CD14-positive monocyte (primary cell): ENCODE measurements around the gene SNX14. TPM values are rescaled to one million over a fixed set of nuclear protein-coding genes. Genes with fewer than 3 reads are reported as not detected.

ENCODE experiments used
- DNase-seq, 3 donors: peaks; one replicate each; pipeline ENCODE4 v3.0.0-alpha.2; 2011 to 2022
- H2AFZ ChIP-seq: 2 replicates; pipeline ENCODE4 v1.6.0; 2012; ENCODE audit warnings: mild to moderate bottlenecking, low read depth, low read length, inconsistent platforms; ENCODE audit not compliant: insufficient read depth, poor library complexity, severe bottlenecking
- H3K27ac ChIP-seq, 2 donors: 1 replicate in 1 of 2; 2 replicates in 1 of 2; pipeline ENCODE4 v1.5.1; 2012 to 2013; ENCODE audit warnings: low read length in 2 of 2, control low read depth in 1 of 2, inconsistent platforms in 1 of 2, low read depth in 1 of 2, mild to moderate bottlenecking in 1 of 2
- H3K27me3 ChIP-seq, 2 donors: one replicate each; pipeline versions ENCODE4 v1.6.0 to v1.6.1; 2011 to 2013; ENCODE audit warnings: low read length in 2 of 2; ENCODE audit not compliant: control insufficient read depth in 2 of 2, insufficient read depth in 2 of 2
- H3K36me3 ChIP-seq, 2 donors: replicated peaks in 1 of 2; 1 replicate in 1 of 2; 2 replicates in 1 of 2; pipeline versions ENCODE4 v1.5.1 to v1.6.1; 2012 to 2013; ENCODE audit warnings: low read length in 2 of 2, control low read depth in 1 of 2, inconsistent platforms in 1 of 2, mild to moderate bottlenecking in 1 of 2; ENCODE audit not compliant: insufficient read depth in 2 of 2, control insufficient read depth in 1 of 2
- H3K4me1 ChIP-seq, 2 donors: 1 replicate in 1 of 2; 2 replicates in 1 of 2; pipeline versions ENCODE4 v1.5.1 to v1.6.1; 2012 to 2013; ENCODE audit warnings: low read length in 2 of 2, control low read depth in 1 of 2, inconsistent platforms in 1 of 2, mild to moderate bottlenecking in 1 of 2, moderate library complexity in 1 of 2; ENCODE audit not compliant: insufficient read depth in 2 of 2, control insufficient read depth in 1 of 2
- H3K4me2 ChIP-seq: replicated peaks from 2 replicates; pipeline ENCODE3; 2012; ENCODE audit warnings: low read length, moderate library complexity, mild to moderate bottlenecking; ENCODE audit not compliant: poor library complexity, severe bottlenecking; ENCODE audit errors: extremely low read depth
- H3K4me3 ChIP-seq, 3 experiments: fragments of 200-600 bp in 1 of 3; sonication (generic) in 1 of 3; replicated peaks in 1 of 3; 1 replicate in 2 of 3; 2 replicates in 1 of 3; pipeline ENCODE4 v1.5.1; 2011 to 2013; ENCODE audit warnings: low read length in 3 of 3, mild to moderate bottlenecking in 3 of 3, control low read depth in 2 of 3, low read depth in 2 of 3, inconsistent platforms in 1 of 3, moderate library complexity in 1 of 3
- H3K79me2 ChIP-seq: 2 replicates; pipeline ENCODE4 v1.6.0; 2012; ENCODE audit warnings: mild to moderate bottlenecking, control low read depth, inconsistent platforms, low read length, moderate library complexity; ENCODE audit not compliant: insufficient read depth
- H3K9ac ChIP-seq: 2 replicates; pipeline ENCODE4 v1.6.0; 2017; ENCODE audit warnings: low read length, mild to moderate bottlenecking; ENCODE audit not compliant: insufficient read depth, poor library complexity, severe bottlenecking
- H3K9me3 ChIP-seq, 2 donors: replicated peaks in 1 of 2; 1 replicate in 1 of 2; 2 replicates in 1 of 2; pipeline versions ENCODE4 v1.5.1 to v1.6.1; 2012 to 2013; ENCODE audit warnings: low read length in 2 of 2, control low read depth in 1 of 2; ENCODE audit not compliant: control insufficient read depth in 1 of 2, insufficient read depth in 1 of 2
- H4K20me1 ChIP-seq: 2 replicates; pipeline ENCODE4 v1.6.0; 2012; ENCODE audit warnings: mild to moderate bottlenecking, low read length, control low read depth, moderate library complexity; ENCODE audit not compliant: insufficient read depth
- H3K27ac Mint-ChIP-seq, 7 donors: one replicate each; pipeline ENCODE4 v1.8.0; 2020; ENCODE audit warnings: mild to moderate bottlenecking in 7 of 7, mixed read lengths in 7 of 7, moderate library complexity in 6 of 7, inconsistent platforms in 2 of 7
- H3K27me3 Mint-ChIP-seq, 3 donors: one replicate each; pipeline ENCODE4 v1.8.0; 2021 to 2022; ENCODE audit warnings: low read depth in 3 of 3, mild to moderate bottlenecking in 3 of 3, mixed read lengths in 3 of 3, moderate library complexity in 3 of 3, inconsistent platforms in 1 of 3
- H3K36me3 Mint-ChIP-seq, 2 donors: one replicate each; pipeline ENCODE4 v1.8.0; 2020; ENCODE audit warnings: mixed read lengths in 2 of 2, inconsistent platforms in 1 of 2, mild to moderate bottlenecking in 1 of 2
- H3K4me1 Mint-ChIP-seq: one replicate; pipeline ENCODE4 v1.8.0; 2020; ENCODE audit warnings: mild to moderate bottlenecking, mixed read lengths
- H3K4me3 Mint-ChIP-seq, 2 donors: one replicate each; pipeline ENCODE4 v1.8.0; 2020; ENCODE audit warnings: mild to moderate bottlenecking in 2 of 2, mixed read lengths in 2 of 2, moderate library complexity in 1 of 2
- H3K9me3 Mint-ChIP-seq, 7 donors: one replicate each; pipeline ENCODE4 v1.8.0; 2020 to 2022; ENCODE audit warnings: mixed read lengths in 7 of 7, mild to moderate bottlenecking in 6 of 7, moderate library complexity in 6 of 7, inconsistent platforms in 2 of 7
- WGBS: methylation state at CpG from one replicate; pipeline ENCODE4 v1.1.5; 2013; ENCODE audit warnings: missing lambda C conversion rate; ENCODE audit not compliant: insufficient coverage; 5-methylcytosine and 5-hydroxymethylcytosine counted together
- intact Hi-C, 2 donors: fragments of 100-400 bp; cut with micrococcal nuclease; formaldehyde crosslinking; loops; one replicate each; pipeline versions ENCODE4 v1.15.0 to v1.15.1; 2023
- polyA plus RNA-seq, 3 donors: library from polyadenylated mRNA; depleted of rRNA in 1 of 3; unstranded in 2 of 3; stranded (reverse) in 1 of 3; fragments of 300-500 nt in 2 of 3; fragments of >200 nt in 1 of 3; fragmentation: Illumina TruSeq in 2 of 3; gene quantifications; 1 replicate in 2 of 3; 2 replicates in 1 of 3; pipeline ENCODE4 v1.2.3, GENCODE V29; 2012 to 2021
- TF ChIP-seq, protein P1 (sequence below): fragments of 200-600 bp; IDR thresholded peaks from one replicate; pipeline ENCODE4 v1.8.0; 2022; ENCODE audit warnings: antibody characterized with exemption, mild to moderate bottlenecking

Gene SNX14
- polyA plus RNA-seq, 3 donors: 40.2 to 75.6 (median 73.3) TPM

DNA sequence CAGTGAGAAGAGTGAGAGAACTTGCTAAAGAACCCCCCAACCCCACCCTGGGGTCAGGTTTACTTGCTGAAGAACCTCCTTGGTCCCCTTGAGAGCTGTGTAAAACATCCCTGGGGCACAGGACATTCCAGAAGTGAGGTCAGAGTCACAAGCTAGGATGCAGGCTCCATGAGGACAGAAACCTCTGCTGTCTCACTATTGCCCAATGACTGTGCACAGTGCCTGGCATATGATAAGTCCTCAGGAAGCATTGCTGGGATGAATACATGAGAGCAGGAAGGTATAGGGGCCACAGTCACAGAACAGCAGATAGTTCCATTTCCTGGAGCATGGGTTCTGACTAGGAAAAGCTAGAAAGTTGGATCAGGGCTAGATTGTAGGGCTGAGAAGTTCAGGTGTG lies 125.3 kb downstream of the SNX14 start:
- Histone ChIP-seq H3K9me3 (no peaks in the 10 kb centered on the region), H4K20me1 (no peaks in the 10 kb centered on the region), H3K27ac (no peak overlapping the region), H3K4me2 (no peak overlapping the region), H3K27me3 (no peaks in the 10 kb centered on the region), H2AFZ (no peak overlapping the region), H3K9ac (no peak overlapping the region), H3K4me3 (no peak overlapping the region), H3K36me3 (no peaks in the 10 kb centered on the region), H3K4me1 (peaks cover 6 to 17% of the 10 kb centered on the region in 2 donors), H3K79me2 (no peaks in the 10 kb centered on the region)
- peaks cover 0 to 3% (median 0%) of the 10 kb centered on the region in 7 donors for H3K9me3 Mint-ChIP-seq
- TF ChIP-seq, protein P1, sequence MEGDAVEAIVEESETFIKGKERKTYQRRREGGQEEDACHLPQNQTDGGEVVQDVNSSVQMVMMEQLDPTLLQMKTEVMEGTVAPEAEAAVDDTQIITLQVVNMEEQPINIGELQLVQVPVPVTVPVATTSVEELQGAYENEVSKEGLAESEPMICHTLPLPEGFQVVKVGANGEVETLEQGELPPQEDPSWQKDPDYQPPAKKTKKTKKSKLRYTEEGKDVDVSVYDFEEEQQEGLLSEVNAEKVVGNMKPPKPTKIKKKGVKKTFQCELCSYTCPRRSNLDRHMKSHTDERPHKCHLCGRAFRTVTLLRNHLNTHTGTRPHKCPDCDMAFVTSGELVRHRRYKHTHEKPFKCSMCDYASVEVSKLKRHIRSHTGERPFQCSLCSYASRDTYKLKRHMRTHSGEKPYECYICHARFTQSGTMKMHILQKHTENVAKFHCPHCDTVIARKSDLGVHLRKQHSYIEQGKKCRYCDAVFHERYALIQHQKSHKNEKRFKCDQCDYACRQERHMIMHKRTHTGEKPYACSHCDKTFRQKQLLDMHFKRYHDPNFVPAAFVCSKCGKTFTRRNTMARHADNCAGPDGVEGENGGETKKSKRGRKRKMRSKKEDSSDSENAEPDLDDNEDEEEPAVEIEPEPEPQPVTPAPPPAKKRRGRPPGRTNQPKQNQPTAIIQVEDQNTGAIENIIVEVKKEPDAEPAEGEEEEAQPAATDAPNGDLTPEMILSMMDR: no peak
- H3K36me3 Mint-ChIP-seq: no peaks in the 10 kb centered on the region
- peaks cover 24% of the 10 kb centered on the region for H3K4me1 Mint-ChIP-seq
- no peak for DNase-seq
- peaks cover 18 to 21% (median 21%) of the 10 kb centered on the region in 3 donors for H3K27me3 Mint-ChIP-seq
- intact Hi-C loops: no loop called here
- no peak overlapping the region for H3K27ac Mint-ChIP-seq
- no peak overlapping the region for H3K4me3 Mint-ChIP-seq

DNA sequence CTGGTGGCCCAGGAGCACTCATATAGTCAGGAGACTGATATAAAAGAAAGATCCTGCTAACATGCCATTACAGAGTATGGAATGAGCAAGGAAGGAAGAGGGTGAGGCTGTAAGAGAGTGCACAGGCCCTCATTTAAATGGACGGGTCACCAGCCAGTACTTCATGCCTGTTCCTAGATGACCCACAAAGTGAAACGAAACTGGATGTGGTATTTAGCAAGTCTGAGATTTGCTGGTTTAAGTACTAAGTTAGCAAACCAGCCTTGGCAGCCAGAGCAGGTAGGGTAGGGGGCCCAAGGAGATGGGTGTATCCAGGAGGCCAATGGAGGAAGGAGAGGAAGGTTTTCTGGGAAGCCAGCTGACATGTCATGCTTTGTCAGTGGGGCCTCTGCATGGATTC lies 127.9 kb downstream of the SNX14 start:
- peaks cover 0 to 3% (median 0%) of the 10 kb centered on the region in 7 donors for H3K9me3 Mint-ChIP-seq
- H3K27ac Mint-ChIP-seq: peak overlapping the region in 2 of 7 donors; percentile 7 to 88
- no peaks in the 10 kb centered on the region for H3K79me2 ChIP-seq

More for the DNA sequence above, 127.9 kb downstream of the SNX14 start:
- Histone ChIP-seq H3K4me3 (no peak overlapping the region), H3K9ac (no peak overlapping the region), H3K27ac (no peak overlapping the region), H2AFZ (no peak overlapping the region), H3K4me1 (peaks cover 9 to 32% of the 10 kb centered on the region in 2 donors), H3K4me2 (no peak overlapping the region), H3K36me3 (no peaks in the 10 kb centered on the region), H3K27me3 (no peaks in the 10 kb centered on the region), H3K9me3 (no peaks in the 10 kb centered on the region), H4K20me1 (no peaks in the 10 kb centered on the region)
- TF ChIP-seq, protein P1: no peak
- DNase-seq: no peak
- no peak overlapping the region for H3K4me3 Mint-ChIP-seq
- no peaks in the 10 kb centered on the region for H3K36me3 Mint-ChIP-seq
- intact Hi-C loops: no loop called here
- WGBS: 15% methylated on average over 2 of the region's 2 CpGs
- H3K4me1 Mint-ChIP-seq: peaks cover 41% of the 10 kb centered on the region
- H3K27me3 Mint-ChIP-seq: peaks cover 23 to 30% (median 27%) of the 10 kb centered on the region in 3 donors
